GM21717 (cell line): ENCODE data around the gene LSM8.
A peak's percentile ranks its signal among the peaks of the same experiment; 100 is the strongest.
"Not testable (repeated sequence)": the region's sequence is repeated elsewhere in the genome, so short reads cannot be mapped to it uniquely, and the experiment has no call there.

ENCODE experiments used
- ATAC-seq: cut with Tn5 transposase; IDR thresholded peaks from one replicate; pipeline ENCODE4 v1.9.1; 2021; ENCODE audit warnings: mild to moderate bottlenecking, moderate library complexity; ENCODE audit not compliant: unreplicated experiment

LSM8 gene

DNA sequence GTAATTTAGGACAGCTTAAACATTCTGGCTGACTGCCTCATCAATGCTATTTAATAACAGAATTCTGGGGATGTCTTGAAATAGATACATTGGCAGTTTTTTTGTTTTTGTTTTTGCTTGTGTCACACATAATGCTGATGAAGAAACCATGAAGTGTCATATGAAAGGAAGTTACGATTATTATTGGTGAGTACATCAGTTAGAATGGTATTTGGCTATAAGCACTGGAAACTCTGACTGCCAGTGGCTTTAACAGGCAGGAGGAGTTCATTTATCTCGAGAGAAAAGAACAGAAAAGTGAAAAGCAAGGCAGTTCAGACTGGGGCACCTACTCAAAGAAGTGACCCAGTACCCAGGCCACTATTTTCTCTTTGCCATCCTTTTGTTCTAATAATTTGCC, 18.1 kb downstream of the LSM8 start:
- ATAC-seq: no peak

DNA sequence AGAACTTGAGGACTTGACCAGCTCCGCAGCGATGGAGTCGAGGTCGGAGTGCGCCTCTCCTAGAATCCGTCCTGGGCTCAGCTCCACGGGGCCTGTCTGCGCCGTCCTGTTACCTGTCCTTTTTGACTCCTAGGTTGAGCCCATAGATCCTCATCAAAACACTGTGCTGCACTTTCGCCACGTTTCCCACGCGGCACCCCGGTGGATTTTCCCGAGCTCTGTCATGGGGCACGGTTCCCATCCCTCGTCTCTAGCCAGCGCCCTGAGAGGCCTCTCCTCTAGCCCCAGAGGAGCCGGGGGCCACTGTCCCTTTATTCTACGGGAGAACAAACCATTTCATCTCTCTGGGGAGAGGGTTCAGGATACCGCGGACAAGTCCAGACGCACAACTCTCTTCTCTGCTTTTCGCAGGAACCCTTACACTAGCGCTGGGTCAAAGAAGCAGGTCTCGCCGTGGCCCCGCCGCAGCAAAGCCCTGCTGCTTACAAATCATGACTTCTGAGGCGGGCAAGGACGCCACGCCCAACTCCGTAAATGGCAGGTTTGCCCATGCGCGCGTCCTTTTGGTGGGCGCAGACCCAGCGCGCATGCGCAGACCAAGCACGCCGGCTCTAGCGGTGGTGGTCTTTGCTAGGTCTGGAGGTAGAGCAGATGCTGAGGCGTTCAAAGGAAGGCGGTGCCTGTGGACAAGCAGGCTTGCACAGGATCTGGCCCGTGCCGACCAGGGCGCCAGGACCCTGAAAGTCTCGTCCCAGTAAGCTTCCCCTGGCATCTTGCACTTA, 30.3 kb downstream of the LSM8 start:
- ATAC-seq: peak; percentile 97

DNA sequence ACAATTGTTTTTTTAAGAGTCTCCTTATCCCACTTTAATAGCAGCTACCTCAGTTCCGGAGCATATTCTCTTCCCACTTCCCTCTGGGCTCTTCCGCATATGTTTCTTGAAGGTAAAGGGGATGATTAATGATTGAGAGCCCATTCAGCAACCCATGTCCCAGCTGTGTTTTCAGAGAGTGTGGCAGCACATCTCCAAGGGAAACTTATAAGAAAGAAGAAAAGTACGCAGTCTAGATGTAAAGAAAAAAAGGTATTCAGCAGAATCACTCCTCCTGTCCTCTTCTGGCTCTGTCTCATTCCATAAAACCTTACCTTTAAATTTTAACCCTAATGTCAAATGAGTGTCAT, 30.8 kb downstream of the LSM8 start:
- peak; percentile 11 for ATAC-seq

DNA sequence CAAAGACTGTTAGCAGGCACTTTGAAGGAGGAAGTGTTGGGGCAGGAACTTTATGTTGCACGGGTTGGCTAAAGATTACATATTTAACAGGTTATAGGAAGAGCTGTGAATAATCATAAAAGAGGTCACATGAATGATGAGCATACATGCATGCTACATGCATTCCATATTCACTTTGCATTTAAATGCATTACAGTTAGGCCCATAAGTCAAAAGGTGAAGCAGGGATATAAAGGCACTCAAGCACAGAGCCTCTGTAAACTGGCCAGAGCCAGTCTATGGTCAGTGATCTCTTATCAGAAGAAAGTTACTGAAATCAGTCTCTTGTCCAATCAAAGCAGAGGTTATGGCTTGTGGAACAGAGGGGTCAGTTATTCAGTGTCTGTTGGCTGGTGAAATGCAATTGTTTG, 33.3 kb downstream of the LSM8 start:
- ATAC-seq: no peak

DNA sequence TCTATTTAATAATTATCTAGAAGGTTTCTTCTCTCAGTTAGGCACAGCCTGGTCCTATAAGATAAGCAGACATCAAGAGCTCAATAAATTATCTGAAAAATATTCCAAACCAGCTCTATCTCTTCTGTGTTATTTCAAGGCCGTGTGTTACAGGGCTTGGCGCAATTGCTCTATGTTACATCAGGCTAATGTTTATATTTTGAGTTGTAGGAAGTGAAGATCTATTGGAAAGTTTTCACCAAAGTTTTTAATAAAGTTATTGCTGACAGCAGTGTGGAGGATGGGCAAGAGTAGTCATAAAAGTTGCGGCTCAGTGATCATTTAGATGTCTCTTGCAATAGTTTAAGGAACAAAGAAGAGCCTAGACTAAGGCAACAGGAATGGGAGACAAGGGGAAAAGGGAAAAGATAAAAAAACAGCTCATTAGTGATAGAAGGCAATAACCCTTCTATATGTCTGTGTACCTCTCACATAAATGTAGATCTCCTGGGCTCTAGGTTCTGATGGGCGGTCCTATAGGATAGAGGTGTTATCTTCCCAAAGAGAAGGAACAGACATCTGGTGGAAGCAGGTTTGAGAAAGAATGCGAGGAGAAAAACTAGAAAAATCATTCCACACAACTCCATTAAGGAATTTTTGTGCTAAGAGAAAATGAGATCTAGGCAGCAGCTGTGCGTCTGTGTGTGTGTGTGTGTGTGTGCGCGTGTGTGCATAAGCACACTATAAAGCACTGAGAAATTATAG, 34.6 kb downstream of the LSM8 start:
- ATAC-seq: no peak

DNA sequence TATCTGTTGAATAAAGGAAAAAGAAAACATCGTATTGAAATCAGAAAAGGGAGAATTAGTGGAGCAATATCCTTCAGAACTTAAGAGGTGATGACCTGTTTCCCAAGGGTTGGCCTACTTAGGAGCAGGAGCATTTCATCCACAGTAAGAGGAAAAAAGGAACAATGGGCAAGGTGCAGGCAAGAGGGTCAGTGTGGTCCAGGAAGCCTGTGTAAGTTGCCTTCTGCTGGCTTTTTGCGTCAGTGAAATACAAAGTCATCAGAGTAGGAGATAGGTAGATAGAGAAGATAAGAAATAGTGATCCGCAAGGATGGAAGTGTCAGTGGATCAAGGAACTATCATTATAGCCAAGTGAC, 35.2 kb downstream of the LSM8 start:
- no peak for ATAC-seq

DNA sequence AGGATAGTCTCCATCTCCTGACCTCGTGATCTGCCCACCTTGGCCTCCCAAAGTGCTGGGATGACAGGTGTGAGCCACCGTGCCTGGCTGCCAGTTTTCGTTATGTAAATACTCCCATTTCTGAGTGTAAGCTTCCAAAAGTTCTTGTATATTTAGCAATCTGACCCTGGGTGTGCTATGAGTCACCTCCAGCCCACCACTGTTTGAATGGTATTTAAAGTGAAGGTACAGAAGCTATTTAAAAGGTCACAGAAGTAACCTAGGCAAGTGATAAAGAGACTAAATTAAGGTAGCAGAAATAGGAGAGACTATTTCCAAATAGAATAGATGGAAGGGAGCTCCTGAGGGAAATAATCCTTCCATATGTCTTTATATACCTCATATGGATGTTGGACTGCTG, 36.6 kb downstream of the LSM8 start:
- no peak for ATAC-seq

DNA sequence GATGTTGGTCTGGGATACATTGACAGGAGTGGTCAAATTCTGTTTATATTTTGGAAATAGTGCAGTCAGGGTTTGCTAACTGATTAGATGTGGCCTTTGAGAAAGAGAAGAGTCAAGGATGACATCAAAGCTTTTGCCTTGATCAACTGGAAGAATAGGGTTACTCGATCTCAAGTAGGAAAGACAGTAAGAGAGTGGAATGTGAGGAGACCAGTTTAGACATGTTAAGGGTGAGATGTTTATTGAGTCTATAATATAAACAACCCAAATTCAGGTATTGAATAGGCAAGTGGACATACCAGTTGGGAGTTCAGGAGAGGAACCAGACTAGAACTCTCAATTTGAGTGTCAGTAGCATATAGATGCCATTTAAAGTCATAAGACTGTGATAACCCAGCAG, 38.6 kb downstream of the LSM8 start:
- no peak for ATAC-seq

DNA sequence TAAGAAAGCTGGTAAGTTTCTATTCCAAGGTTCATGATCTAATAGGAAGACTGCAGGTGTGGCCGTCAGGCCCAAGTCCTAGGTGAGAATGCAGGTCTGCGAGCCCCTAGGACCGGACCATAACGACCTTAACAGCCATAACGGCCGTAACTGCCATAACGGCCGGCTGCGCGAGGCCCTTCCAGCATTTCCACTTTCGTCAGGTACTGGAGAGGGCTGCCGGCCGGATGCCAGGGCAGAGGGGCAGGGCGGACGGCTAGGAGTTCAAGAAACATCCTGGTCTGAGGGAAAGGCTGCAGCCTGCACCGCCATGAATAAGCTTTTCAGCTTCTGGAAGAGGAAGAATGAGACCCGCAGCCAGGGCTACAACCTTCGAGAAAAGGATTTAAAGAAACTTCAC, 40.6 kb downstream of the LSM8 start, which contains the start of gene ANKRD7:
Gene ANKRD7 (plus strand): TSS at position 184 of the 400 bp plus-strand sequence. CDS start 127 bp downstream, at position 311.
- ATAC-seq: no peak

DNA sequence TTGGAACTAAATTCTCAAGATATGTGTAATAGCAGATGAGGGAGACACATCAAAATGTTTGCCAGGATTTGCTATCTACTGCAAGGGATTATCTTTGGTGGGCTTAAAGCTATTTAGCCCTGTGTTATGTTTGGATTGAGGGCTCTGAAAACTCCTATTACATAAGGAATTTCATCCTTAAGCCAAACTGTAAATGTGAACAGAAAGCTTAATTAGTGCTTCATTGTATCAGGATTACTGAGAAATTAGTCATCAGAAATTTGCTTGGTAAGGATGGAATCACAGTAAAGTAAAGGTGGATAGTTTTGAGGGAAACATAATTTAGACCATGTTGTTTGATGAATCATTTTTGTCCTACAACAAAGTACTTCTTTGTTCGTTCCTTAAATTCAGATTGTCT, 48.9 kb downstream of the LSM8 start:
- ATAC-seq: no peak

DNA sequence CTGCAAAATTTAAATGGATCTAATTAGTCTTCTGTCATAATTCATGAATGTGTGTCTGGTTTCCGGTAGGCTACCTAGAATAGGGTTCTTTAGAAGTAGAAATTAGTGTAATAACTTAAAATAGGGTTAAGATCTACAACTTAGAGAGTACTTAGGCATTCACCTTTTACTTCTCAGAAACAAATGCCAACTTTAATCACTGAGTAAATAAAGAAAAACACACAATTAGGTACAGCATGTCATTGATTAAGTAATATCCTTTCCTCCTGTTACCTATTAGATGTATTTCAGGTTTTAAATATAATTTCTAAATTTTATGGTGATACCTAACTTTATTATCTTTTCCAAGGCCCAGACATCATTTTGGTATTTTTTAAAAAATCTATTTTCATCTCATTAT, 49.8 kb downstream of the LSM8 start:
- ATAC-seq: no peak

DNA sequence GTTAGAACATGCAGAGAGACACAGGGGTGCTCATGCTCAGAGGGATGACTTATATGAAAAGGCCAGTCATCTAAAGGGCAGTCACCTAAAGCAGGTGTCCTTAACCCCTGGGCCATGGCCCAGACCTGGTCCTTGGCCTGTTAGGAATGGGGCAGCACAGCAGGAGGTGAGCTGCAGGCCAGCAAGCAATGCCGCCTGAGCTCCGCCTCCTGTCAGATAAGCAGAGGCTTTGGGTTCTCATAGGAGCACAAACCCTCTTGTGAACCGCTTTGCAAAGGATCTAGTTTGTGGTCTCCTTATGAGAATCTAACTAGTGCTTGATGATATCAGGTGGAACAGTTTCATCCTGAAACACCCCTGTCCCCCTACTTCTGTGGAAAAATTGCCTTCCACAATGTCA, 55.0 kb downstream of the LSM8 start:
- no peak for ATAC-seq

DNA sequence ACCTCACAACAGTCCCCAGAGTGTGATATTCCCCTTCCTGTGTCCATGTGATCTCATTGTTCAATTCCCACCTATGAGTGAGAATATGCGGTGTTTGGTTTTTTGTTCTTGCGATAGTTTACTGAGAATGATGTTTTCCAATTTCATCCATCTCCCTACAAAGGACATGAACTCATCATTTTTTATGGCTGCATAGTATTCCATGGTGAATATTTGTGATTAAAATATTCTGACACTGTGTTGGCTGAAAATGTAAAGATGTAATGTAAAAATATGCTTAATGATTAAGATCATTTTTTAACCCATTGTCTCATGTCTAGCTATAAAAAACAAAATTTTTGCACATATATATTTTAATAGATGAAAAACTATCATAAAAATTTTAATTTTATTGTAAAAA, 56.4 kb downstream of the LSM8 start:
- ATAC-seq: not testable (repeated sequence)
